Endodermal cell (in vitro differentiated cells): ENCODE measurements around the gene TLX2. TPM values are rescaled to one million over a fixed set of nuclear protein-coding genes. Genes with fewer than 3 reads are reported as not detected.

Experiments
- DNase-seq: peaks from one replicate; pipeline ENCODE4 v3.0.0-alpha.2; 2017
- H3K27ac ChIP-seq: 2 replicates; pipeline ENCODE4 v1.5.1; 2013; ENCODE audit warnings: mild to moderate bottlenecking, low read depth, low read length, moderate library complexity
- H3K27me3 ChIP-seq: 2 replicates; pipeline ENCODE4 v1.6.1; 2013; ENCODE audit warnings: mild to moderate bottlenecking, low read length, moderate library complexity; ENCODE audit not compliant: insufficient read depth, control insufficient read depth, poor library complexity, severe bottlenecking
- H3K36me3 ChIP-seq: 2 replicates; pipeline ENCODE4 v1.7.0; 2013; ENCODE audit warnings: mild to moderate bottlenecking, low read length, moderate library complexity; ENCODE audit not compliant: control insufficient read depth, insufficient read depth
- H3K4me1 ChIP-seq: one replicate; pipeline ENCODE4 v1.7.0; 2013; ENCODE audit warnings: low read length; ENCODE audit not compliant: control insufficient read depth, insufficient read depth
- H3K4me3 ChIP-seq: 2 replicates; pipeline ENCODE4 v1.5.1; 2013; ENCODE audit warnings: mild to moderate bottlenecking, low read length, moderate library complexity
- H3K9ac ChIP-seq: 2 replicates; pipeline ENCODE4 v1.6.1; 2013; ENCODE audit warnings: mild to moderate bottlenecking, low read length, moderate library complexity; ENCODE audit not compliant: poor library complexity, severe bottlenecking; ENCODE audit errors: extremely low read depth
- H3K9me3 ChIP-seq: 2 replicates; pipeline ENCODE4 v1.6.1; 2013; ENCODE audit warnings: mild to moderate bottlenecking, low read length, moderate library complexity; ENCODE audit not compliant: control insufficient read depth
- H3K27ac Mint-ChIP-seq: 2 replicates; pipeline ENCODE4 v1.8.0; 2020; ENCODE audit warnings: mixed read lengths
- H3K27me3 Mint-ChIP-seq: 2 replicates; pipeline ENCODE4 v1.8.0; 2021; ENCODE audit warnings: mild to moderate bottlenecking, mixed read lengths; ENCODE audit not compliant: insufficient read depth
- H3K36me3 Mint-ChIP-seq: 2 replicates; pipeline ENCODE4 v1.8.0; 2020; ENCODE audit warnings: low read depth, mixed read lengths
- H3K4me1 Mint-ChIP-seq: 2 replicates; pipeline ENCODE4 v1.8.0; 2020; ENCODE audit warnings: mixed read lengths
- H3K4me3 Mint-ChIP-seq: 2 replicates; pipeline ENCODE4 v1.8.0; 2020; ENCODE audit warnings: mild to moderate bottlenecking, moderate library complexity, mixed read lengths
- H3K9me3 Mint-ChIP-seq: 2 replicates; pipeline ENCODE4 v1.8.0; 2020; ENCODE audit warnings: mild to moderate bottlenecking, mixed read lengths
- WGBS, 2 experiments: methylation state at CpG; one replicate each; pipeline versions ENCODE4 v1.1.5 to v1.1.7; 2013; ENCODE audit warnings: missing lambda C conversion rate in 2 of 2, mixed read lengths in 1 of 2; ENCODE audit not compliant: insufficient coverage in 1 of 2, insufficient read length in 1 of 2; 5-methylcytosine and 5-hydroxymethylcytosine counted together
- total RNA-seq, 2 donors: library from RNA; stranded (reverse); fragmentation: NEBNext Ultra II Directional in 1 of 2; extraction: Animal tissue kit (Norgen Biotek cat#: 25700) in 1 of 2; gene quantifications; 2 replicates in 1 of 2; 3 replicates in 1 of 2; pipeline ENCODE4 v1.2.1, GENCODE V29; 2021
- TF ChIP-seq, protein P1 (sequence below): fragments of 200-600 bp; sonication (generic); conservative IDR thresholded peaks from 2 replicates; pipeline ENCODE4 v1.5.0; 2021; ENCODE audit warnings: antibody characterized with exemption, mild to moderate bottlenecking

The TLX2 gene
- total RNA-seq, 2 donors from 2014 or later: 0.22 to 0.27 TPM

DNA sequence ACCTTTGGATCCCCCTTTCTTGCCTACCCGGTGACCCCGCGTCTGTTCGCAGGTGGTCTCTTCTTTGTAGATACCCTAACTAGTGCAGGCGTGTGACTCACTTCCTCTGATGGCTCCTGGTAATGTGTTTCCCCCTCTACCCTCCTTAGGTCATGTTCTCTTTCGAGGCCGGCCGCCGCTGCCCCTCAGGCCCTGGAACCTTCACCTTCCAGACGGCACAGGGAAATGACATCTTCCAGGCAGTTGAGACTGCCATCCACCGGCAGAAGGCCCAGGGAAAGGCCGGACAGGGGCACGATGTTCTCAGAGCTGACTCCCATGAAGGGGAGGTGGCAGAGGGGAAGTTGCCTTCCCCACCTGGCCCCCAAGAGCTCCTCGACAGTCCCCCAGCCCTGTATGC is 41.9 kb downstream of the TLX2 start:
- Mint-ChIP-seq H3K36me3 (peaks cover 6% of the 10 kb centered on the region), H3K4me3 (peak overlapping the region; percentile 88), H3K27me3 (peaks cover 67% of the 10 kb centered on the region), H3K4me1 (peaks cover 15% of the 10 kb centered on the region), H3K27ac (no peak overlapping the region), H3K9me3 (no peaks in the 10 kb centered on the region)
- H3K9me3 ChIP-seq: no peaks in the 10 kb centered on the region
- H3K36me3 ChIP-seq: no peaks in the 10 kb centered on the region
- 82 to 90% methylated on average over 8 to 14 of the region's 14 CpGs for WGBS, 2 experiments
- no peaks in the 10 kb centered on the region for H3K4me1 ChIP-seq
- TF ChIP-seq, protein P1, sequence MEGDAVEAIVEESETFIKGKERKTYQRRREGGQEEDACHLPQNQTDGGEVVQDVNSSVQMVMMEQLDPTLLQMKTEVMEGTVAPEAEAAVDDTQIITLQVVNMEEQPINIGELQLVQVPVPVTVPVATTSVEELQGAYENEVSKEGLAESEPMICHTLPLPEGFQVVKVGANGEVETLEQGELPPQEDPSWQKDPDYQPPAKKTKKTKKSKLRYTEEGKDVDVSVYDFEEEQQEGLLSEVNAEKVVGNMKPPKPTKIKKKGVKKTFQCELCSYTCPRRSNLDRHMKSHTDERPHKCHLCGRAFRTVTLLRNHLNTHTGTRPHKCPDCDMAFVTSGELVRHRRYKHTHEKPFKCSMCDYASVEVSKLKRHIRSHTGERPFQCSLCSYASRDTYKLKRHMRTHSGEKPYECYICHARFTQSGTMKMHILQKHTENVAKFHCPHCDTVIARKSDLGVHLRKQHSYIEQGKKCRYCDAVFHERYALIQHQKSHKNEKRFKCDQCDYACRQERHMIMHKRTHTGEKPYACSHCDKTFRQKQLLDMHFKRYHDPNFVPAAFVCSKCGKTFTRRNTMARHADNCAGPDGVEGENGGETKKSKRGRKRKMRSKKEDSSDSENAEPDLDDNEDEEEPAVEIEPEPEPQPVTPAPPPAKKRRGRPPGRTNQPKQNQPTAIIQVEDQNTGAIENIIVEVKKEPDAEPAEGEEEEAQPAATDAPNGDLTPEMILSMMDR: no peak
- no peak for DNase-seq
- H3K9ac ChIP-seq: no peak overlapping the region
- no peak overlapping the region for H3K27ac ChIP-seq
- peaks cover 54% of the 10 kb centered on the region for H3K27me3 ChIP-seq
- no peak overlapping the region for H3K4me3 ChIP-seq

DNA sequence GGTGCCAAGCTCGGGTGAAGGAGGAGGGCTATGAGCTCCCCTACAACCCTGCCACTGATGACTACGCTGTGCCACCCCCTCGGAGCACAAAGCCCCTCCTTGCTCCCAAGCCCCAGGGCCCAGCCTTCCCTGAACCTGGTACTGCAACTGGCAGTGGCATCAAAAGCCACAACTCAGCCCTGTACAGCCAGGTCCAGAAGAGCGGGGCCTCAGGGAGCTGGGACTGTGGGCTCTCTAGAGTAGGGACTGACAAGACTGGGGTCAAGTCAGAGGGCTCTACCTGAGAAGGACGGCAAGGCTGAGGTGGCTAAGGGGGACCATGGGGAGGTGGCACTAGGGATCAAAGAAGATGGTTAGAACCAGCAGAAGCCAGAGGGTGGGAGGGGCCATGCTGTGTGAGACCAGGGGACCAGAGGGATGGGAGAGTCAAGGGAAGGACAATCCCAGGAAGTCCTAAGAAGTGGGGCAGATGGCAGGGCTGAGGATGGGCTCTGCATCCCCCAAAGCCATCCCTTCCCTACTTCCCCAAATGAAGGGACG is 42.7 kb downstream of the TLX2 start:
- Histone ChIP-seq H3K9ac (no peak overlapping the region), H3K9me3 (no peaks in the 10 kb centered on the region), H3K27ac (no peak overlapping the region), H3K36me3 (no peaks in the 10 kb centered on the region), H3K4me3 (no peak overlapping the region), H3K27me3 (peaks cover 47% of the 10 kb centered on the region), H3K4me1 (no peaks in the 10 kb centered on the region)
- DNase-seq: no peak
- Mint-ChIP-seq H3K27me3 (peaks cover 67% of the 10 kb centered on the region), H3K4me1 (peaks cover 15% of the 10 kb centered on the region), H3K9me3 (no peaks in the 10 kb centered on the region), H3K27ac (no peak overlapping the region), H3K4me3 (no peak overlapping the region), H3K36me3 (peaks cover 6% of the 10 kb centered on the region)
- WGBS, 2 experiments: 92 to 97% methylated on average over 4 to 6 of the region's 6 CpGs
- TF ChIP-seq, protein P1: no peak

DNA sequence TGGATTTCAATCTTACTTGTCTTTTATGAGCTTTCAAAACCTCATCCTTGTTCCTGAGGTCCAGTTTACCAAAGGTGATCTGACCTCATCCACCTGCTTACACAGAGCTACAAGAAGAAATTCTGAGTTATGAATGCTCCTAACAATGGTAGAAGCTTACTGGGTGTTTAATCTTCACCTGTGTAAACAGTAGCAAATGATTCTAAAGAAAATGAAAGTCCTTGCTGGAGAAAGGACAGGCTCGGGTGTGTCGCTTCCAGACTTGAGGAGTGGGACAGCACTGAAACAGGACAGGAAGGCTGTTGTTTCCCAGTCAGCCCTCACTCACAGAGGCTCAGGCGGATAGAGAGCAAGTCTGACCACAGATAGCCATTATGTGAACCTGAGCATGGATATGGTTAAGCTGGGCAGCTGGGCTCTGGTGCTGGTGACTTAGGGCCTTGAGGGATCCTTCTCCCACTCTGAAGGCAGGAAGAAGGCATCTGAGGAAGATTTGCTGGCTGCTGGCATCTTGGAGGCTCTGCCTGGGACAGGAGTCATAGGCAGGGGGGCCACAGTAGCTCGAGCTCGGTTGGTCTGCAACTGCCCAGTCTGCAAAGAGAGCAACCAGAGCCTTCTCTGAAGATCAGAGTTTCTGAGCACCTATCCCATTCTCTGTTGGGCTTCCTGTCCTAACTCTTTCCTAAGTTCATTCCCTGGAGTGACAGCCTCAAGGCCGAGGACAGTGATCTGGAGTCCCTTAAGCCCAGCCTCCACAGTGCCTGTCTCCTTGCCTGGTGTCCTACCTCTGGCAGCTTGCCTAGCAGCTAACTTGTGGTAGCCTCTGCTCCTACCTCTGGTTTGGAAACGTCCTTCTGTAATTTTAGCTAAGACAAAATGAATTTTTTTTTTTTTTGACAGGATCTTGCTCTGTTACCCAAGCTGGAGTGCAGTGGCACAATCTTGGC is 44.3 kb downstream of the TLX2 start:
- Histone ChIP-seq H3K4me1 (no peaks in the 10 kb centered on the region), H3K9me3 (no peaks in the 10 kb centered on the region), H3K36me3 (no peaks in the 10 kb centered on the region), H3K4me3 (no peak overlapping the region), H3K9ac (no peak overlapping the region), H3K27ac (no peak overlapping the region), H3K27me3 (peaks cover 31% of the 10 kb centered on the region)
- Mint-ChIP-seq H3K36me3 (peaks cover 6% of the 10 kb centered on the region), H3K4me1 (peaks cover 11% of the 10 kb centered on the region), H3K9me3 (no peaks in the 10 kb centered on the region), H3K4me3 (no peak overlapping the region), H3K27ac (no peak overlapping the region), H3K27me3 (peaks cover 56% of the 10 kb centered on the region)
- TF ChIP-seq, protein P1: no peak
- peak; percentile 39 for DNase-seq
- 82 to 85% methylated on average over 5 to 7 of the region's 7 CpGs for WGBS, 2 experiments
